NCI-H345 treated with DMSO at 0.1 percent for 48 hours (cell line): ENCODE measurements around the gene ZNF341.
"Not testable (repeated sequence)": the region's sequence is repeated elsewhere in the genome, so short reads cannot be mapped to it uniquely, and the experiment has no call there.

Experiments used
- DNase-seq: peaks from one replicate; lab custom pipeline; 2025; ENCODE audit not compliant: unreplicated experiment; lab: John Stamatoyannopoulos, UW

Gene ZNF341

GRCh38 chr20:33728463-33728862 is 3.3 kb upstream of the ZNF341 start:
- DNase-seq, result no peak

- no peak for DNase-seq
Measured at GRCh38 chr20:33729101-33729500, 2.7 kb upstream of the ZNF341 start.

GRCh38 chr20:33730946-33731692 is 677 bp upstream of the ZNF341 start:
- no peak for DNase-seq

DNA sequence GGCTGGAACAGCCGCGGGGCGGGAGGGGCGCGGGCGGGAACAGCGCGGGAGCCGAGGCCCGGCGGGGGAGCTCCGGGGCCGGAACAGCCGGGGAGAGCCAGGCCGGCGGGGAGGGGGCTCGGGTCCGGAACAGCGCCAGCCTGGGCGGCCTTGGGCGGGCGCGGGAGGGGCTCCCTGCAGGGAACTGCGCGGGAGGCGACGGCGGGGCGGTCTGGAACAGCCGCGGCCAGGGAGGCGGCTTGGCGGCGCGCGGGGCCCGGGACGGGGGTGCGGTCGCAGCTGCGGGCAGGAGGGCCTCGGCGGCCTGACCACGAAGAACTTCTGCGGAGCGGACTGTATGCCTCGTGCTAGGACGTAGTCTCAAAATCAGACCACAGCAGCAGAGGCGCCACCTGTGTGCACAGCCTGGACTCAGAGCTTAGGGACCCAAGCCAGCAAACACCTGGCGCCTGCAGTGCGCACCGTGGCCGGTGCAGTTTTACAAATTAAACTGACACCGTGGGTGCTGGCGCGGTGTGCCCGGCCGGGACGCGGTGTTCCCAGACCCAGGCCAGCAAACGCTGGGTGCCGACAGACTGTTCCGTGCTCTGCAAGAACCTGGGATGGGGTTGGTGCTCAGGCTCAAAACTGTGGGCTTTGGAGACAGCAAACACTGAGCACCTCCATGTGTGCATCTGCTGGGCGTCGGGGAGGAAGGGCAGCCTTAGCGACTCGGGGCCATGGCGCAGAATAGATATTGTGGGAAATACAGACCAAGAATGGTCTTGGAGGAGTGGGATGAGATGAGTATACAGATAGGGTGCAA is 572 bp downstream of the ZNF341 start:
- peak; percentile 84 for DNase-seq

DNA sequence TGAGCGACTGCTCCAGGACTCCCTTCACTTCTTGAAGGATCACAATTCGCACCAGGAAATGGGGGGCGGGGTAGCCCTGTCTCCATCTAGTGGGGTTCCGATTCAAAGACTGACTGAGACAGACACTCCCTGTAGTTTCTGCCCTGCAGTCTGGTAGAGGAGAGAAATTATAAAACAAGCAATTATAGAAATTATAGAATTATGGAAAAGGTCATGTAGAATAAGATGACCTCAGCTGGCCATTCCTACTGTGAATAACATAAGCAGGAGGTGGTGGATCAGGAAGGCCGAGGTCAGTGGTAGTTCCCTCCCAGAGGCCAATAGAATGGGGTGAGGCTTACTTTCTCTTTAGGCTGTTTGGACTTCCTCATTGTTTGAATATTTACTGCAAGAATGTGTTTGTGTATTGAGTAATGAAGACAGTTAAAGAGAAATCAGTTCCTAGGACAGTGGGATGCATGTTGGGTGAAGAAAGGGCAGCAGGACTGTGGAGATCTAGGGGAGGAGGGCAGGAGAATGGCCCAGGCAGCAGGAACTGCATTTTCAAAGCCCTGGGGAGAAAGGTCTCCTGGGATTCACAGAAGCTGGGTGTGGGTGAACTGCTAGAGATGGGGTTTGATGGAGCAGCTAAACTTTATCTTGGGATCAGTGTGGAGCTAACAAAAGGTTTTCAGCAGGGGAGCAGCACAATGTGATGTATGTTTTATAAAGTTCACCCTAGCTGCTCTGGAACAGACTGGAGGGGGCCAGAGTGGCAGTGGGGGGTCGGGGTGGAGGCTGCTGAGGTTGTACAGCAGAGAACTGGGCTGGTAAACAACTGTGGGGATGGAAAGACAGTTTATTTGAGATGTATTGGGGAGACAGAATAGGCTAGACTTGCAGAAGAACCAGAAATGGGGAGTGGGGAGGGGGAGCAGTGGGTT is 2.1 kb downstream of the ZNF341 start:
- no peak for DNase-seq

DNA sequence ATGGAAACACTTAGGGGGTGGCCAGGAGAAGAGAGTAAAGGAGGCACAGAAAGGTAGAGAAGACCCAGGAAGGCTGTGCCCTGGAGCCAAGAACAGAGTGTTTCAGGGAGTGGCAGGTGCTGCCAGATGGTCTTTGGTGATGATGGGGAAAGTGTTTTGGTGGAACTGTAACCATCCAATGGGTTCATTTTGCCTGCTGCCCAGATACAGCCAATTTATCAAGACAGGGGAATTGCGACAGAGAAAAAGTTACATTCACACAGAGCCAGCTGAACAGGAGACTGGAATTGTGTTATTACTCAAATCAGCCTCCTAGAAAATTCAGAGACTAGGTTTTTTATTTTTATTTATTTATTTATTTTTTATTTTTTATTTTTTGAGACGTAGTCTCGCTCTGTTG is 5.2 kb downstream of the ZNF341 start:
- DNase-seq, result no peak

DNA sequence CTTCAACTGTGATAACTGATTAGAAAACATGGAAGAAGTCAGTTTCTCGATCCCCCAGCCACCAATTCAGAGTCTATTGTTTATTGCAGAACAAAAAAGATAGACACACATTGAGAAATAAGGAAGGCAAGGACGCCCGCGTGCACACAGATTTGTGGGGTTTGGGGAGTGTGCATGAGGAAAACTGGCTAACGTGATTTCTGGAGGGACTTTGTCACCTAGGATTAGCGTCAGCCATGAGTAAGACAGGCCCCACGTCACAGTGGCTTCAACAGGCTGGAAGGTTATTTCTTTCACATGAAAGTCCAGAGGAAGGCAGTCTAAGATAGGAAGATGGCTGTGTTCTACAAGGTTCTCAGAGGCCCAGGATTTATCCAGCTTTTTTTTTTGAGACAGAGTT is 7.7 kb downstream of the ZNF341 start:
- DNase-seq, result no peak

- DNase-seq, result no peak
Measured at GRCh38 chr20:33740189-33740588, 8.4 kb downstream of the ZNF341 start.

DNA sequence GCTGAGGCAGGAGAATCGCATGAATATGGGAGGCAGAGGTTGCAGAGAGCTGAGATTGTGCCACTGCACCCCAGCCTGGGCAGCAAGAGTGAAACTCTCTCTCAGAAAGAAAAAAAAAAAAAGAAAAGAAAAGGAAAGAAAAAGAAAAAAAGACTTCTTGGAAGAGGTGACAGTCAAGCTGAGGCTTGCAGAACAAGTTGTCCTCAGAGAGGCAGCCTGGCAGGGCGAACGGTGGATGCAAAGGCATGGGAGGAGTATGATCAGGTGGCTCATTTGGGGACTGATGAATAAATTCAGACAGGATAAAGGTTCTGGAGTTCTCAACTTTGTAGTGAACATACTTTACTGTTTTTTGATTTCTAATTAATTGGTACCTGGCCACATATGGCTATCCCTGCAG is 12.4 kb downstream of the ZNF341 start:
- no peak for DNase-seq

DNA sequence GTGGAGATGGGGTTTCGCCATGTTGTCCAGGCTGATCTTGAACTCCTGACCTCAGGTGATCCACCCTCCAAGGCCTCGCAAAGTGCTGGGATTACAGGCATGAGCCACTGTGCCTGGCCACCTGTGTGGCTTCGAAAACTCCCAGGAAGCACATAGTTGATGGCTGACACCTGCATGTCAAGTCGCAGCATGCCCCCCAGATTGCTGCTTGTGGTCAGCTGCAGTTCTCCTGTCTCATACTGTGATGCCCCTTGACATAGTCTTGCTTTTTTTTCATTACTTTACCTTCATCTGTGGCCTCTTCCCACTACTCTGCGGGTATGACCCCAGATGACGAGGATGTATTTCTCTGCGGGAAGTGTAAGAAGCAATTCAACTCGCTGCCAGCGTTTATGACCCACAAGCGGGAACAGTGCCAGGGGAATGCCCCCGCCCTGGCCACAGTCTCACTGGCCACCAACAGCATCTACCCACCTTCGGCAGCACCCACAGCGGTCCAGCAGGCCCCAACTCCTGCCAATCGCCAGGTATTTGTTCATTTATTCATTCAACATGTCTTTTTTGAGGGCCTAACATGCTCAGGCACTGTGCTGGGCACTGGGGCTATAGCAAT is 13.1 kb downstream of the ZNF341 start:
- no peak for DNase-seq

- no peak for DNase-seq
Measured at GRCh38 chr20:33746325-33746998, 14.7 kb downstream of the ZNF341 start.

GRCh38 chr20:33751775-33752174 is 20.0 kb downstream of the ZNF341 start:
- no peak for DNase-seq

DNA sequence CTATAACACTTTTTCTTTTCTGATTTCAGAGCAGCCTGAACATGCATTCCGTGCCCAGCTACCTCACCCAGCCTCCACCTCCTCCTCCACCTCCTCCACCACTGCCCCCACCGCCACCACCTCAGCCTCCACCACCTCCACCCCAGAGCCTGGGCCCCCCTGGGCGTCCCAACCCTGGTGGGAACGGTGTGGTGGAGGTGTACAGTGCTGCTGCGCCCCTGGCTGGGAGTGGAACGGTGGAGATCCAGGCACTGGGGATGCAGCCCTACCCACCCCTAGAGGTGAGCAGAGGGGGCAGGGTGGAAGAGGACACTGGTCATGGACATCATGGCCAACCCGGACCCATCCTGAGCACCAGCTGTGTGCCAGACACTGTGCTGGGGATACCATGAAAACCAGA is 21.3 kb downstream of the ZNF341 start:
- no peak for DNase-seq

GRCh38 chr20:33753763-33754162 is 22.0 kb downstream of the ZNF341 start:
- DNase-seq, result no peak

- not testable (repeated sequence) for DNase-seq
Measured at GRCh38 chr20:33755936-33756490, 24.2 kb downstream of the ZNF341 start.

- no peak for DNase-seq
Measured at GRCh38 chr20:33757046-33757445, 25.2 kb downstream of the ZNF341 start.

- DNase-seq, result no peak
Measured at GRCh38 chr20:33757458-33757857, 25.7 kb downstream of the ZNF341 start.

GRCh38 chr20:33761698-33762250 is 30.0 kb downstream of the ZNF341 start:
- DNase-seq, result no peak

DNA sequence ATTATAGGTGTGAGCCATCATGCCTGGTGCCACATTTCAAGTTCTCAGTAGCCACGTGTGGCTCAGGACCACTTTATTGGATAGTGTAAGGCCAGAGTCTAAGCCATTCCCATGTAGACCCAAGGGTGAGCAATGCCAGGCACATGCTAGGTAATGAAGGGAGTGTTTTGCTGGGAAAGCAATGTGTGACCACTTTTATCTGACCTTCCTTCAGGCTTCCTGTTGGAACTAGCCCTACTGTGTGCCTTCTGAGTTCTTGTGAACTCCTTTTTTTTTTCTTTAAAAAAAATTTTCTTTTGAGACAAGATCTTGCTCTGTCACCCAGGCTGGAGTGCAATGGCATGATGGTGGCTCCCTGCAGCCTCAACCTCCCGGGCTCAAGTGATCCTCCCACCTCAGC is 33.3 kb downstream of the ZNF341 start:
- no peak for DNase-seq

GRCh38 chr20:33765592-33765991 is 33.8 kb downstream of the ZNF341 start:
- no peak for DNase-seq
